Middle frontal gyrus (tissue), 1 donor: ENCODE data around the gene COL1A2.
A peak's percentile ranks its signal among the peaks of the same experiment; 100 is the strongest.

Experiments
- DNase-seq: peaks from one replicate; pipeline ENCODE4 v3.0.0-alpha.2; 2015; ENCODE audit warnings: low spot score; ENCODE audit errors: extremely low spot score

Gene COL1A2

DNA sequence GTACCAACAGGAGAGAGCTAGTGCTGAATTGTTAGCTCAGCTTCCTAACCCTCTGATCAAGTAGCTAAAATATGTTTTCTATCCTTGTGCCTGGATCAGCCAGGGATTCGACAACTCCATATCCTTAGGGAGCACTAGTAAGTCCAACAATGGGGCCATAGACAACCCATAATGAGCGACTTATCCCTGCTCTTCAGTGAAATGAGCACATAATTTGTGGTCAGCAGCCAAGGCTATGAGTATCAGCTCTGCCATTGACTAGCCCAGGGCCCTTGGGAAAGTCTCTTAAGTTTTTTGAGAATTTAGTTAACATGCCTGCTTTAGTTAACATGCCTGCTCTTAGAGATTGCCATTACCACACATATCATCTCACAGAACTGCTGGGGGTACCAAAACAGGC is 39.3 kb downstream of the COL1A2 start:
- DNase-seq: no peak

DNA sequence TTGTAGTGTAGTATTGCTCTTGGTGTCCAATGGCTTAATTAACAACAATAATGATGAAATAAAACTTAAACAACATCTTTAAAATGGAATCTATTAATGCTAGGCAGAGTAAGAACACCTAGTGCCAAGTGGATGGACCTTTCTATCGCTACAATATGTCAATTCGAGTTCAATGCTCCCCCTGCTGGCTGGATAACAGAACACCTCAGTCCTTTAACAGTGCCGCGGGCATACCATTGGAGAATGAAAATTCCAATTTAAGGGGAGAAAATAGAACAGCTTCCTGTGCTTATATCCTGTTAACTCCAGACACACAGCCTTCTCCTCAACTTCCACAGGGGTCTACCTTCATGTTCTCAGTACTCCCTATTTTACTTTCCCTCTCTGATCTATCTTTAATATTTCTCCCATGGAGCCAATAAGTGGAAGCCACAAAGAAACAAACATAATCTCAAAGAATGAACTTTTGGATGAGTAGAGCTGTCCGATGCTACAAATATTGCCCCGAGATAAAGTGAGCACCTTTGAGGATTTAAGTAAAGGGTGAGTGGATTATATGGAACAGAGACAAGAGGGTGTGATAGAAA is 41.4 kb downstream of the COL1A2 start:
- peak; percentile 49 for DNase-seq

- no peak for DNase-seq
These were observed 42.0 kb downstream of the COL1A2 start for GRCh38 chr7:94436700-94437099.

DNA sequence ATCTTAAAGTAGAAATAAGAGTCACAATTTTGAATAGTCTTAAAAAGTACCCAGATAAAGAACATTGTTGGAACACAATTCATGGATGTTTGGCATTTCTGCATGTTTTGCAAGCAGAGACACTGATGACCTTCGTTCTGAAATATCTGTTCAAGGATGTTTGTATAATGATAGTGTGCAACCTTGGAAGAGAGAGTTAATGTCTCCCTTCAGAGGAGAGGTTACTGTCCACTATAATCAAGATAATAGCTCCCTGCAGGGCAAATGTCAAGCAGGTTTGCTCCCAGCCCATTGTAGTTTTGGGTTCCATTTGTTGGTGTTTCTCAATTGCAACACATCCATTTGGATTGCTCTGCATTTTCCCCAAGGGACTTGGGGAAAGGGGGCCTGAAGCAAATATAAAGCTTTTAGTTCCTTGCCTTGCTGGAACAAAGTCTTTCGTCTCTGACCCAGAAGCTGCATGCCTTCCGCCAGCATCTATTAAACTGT is 45.2 kb downstream of the COL1A2 start:
- no peak for DNase-seq

DNA sequence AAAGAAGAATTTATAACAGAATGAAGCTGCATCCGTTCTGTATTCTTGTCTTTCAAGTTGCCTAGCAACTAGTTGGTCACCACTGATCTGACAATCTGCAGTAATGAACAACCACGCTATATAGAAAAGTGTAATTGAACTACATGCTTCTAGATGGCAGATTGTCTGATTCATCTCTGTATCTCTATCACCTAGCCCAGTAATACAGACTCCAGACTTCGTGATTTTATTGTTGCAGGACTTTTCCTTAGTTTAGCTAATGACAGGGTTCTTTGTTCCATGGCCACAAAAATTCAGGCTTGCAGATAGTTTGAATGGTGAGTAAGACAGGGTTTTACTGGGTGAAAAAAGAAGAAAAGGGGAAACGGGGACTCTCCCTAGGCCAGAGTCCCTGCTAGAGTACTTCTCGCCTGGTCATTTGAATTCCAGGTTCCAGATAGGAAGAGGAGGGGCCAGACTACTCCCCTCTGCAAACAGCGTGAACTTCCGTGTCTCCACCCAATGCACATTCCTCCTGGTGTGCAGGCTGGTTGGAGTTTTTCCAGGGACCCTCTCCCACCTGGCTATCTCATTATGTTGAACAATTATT is 45.9 kb downstream of the COL1A2 start:
- DNase-seq: no peak

DNA sequence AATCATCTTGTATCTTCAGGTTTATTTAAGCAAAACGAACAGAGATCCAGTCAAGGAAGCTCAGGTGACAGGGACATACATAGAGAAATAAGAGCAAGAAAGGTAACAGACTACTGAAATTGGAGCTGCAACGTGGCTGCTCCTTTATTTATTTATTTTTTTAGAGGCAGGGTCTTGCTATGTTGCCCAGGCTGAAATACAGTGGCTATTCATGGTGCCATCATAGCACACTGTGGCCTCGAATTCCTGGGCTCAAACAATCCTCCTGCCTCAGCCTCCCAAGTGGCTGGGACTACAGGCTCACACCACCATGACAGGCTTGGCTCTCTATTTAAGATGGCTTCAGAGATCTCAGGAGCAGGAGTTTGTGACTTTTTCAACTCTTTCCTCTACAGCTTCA is 46.4 kb downstream of the COL1A2 start:
- DNase-seq: no peak

GRCh38 chr7:94442639-94443038 is 47.9 kb downstream of the COL1A2 start:
- DNase-seq: no peak

- DNase-seq: no peak
These were observed 50.1 kb downstream of the COL1A2 start for GRCh38 chr7:94444813-94445212.

GRCh38 chr7:94445696-94446194 is 51.0 kb downstream of the COL1A2 start:
- no peak for DNase-seq

DNA sequence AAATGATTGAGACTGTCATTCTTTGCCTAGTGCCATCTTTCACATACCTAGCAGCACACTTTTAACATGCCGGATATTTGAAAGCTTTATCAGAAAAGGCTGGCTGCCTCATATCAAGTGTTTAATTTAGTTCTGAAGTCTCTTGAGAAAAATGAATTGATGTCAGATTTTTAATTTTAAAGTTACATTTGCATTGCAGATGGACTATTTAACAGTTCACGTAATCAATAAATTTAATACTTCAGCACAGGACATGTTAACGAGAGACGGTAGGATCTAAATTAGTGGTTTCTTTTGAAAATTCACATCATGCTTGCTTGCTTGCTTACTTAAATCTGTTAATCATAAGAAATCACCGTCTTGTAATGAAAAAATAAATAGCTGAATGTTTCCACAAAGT is 51.6 kb downstream of the COL1A2 start:
- DNase-seq: no peak

- DNase-seq: peak; percentile 31
These were observed 54.5 kb downstream of the COL1A2 start for GRCh38 chr7:94449151-94449725.

GRCh38 chr7:94450044-94450697 is 55.5 kb downstream of the COL1A2 start:
- DNase-seq: no peak

- no peak for DNase-seq
These were observed 56.5 kb downstream of the COL1A2 start for GRCh38 chr7:94451187-94451586.

DNA sequence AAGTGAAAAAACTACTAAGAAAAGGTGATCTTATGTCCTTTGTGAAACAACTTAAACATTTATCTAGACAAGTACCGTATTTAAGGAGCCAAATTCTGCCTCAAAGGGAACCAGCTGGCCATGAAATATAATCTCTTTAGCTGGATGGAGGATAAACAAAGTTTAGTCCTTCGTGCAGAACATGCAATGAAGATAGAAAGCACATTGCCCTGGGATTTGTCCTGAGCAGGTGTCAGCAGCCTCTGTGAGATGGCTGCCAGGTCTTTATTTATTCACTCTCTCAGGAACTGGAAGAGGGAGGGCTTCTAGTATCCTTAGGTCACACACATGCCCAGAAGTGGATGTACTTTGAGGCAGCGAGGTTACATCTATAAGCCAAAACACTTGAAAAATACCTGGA is 57.5 kb downstream of the COL1A2 start:
- DNase-seq: no peak

GRCh38 chr7:94453898-94454297 is 59.2 kb downstream of the COL1A2 start:
- no peak for DNase-seq

DNA sequence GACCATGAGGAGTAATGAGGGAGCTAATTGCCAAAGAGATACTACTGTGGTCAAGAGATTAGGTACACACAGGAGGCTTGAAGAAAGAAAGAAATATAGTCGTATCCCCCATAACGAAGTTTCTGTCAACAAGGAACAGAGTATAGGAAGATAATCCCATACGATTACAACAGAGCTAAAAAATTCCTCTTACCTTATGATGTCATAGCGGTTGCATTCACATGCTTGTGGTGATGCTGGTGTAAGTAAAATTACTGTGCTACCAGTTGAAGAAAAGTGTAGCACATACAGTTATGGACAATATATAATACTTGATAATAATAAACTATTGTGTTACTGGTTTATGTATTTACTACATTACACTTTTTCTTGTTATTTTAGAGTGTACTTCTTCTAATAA is 63.3 kb downstream of the COL1A2 start:
- no peak for DNase-seq

GRCh38 chr7:94466516-94466915 is 71.8 kb downstream of the COL1A2 start:
- DNase-seq: no peak

DNA sequence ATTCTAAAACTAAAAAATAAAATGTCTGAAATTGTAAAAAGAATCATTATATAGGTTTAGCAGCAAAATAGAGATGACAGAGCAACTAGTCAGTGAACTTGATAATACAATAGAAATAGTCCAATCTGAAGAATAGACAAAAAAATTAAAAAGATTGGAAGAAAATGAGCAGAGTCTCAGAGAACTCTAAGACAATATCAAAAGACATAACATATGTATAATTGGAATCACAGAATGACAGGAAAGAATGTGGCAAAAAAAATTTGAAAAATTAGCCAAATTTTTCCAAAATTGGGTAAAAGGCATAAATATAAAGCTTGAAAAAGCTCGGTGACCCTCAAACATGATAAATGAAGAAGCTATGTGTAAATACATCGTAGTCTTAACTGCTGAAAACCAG is 76.9 kb downstream of the COL1A2 start:
- no peak for DNase-seq

DNA sequence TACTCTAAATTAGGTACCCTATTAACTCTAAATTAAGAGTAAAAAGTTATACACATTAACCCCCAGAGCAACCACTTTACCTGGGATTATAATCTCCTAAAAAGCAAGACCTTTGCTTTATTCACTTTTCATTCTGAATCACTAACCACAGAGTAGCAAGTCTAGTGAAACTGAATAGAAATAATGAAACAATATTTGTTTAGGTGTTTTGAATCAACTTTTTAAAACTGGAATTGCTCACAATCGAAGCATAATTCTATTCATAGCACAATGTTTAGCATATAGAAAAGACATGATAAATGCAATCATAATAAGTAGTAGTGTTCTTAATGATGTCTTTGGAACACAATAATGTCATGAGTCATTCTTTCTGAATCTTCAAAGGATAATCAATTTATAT is 77.9 kb downstream of the COL1A2 start:
- DNase-seq: no peak

- no peak for DNase-seq
These were observed 81.7 kb downstream of the COL1A2 start for GRCh38 chr7:94476251-94476840.

- DNase-seq: no peak
These were observed 83.2 kb downstream of the COL1A2 start for GRCh38 chr7:94477878-94478277.

- DNase-seq: no peak
These were observed 84.0 kb downstream of the COL1A2 start for GRCh38 chr7:94478648-94479214.
